ENCODE measurements around the gene TNNT2. TPM values are rescaled to one million over a fixed set of nuclear protein-coding genes. Genes with fewer than 3 reads are reported as not detected.

The TNNT2 gene
- polyA plus RNA-seq, 5 donors = 2.9 to 40.9 (median 4.8) TPM

- DNase-seq = no peak
Measured at GRCh38 chr1:201403359-201403758, 25.9 kb upstream of the TNNT2 start.

- no peak for DNase-seq
Measured at GRCh38 chr1:201401700-201402099, 24.2 kb upstream of the TNNT2 start.

GRCh38 chr1:201400852-201401230, 23.4 kb upstream of the TNNT2 start:
- DNase-seq = no peak

- no peak for DNase-seq
Measured at GRCh38 chr1:201400212-201400851, 22.9 kb upstream of the TNNT2 start.

GRCh38 chr1:201399352-201400126, 22.1 kb upstream of the TNNT2 start:
- DNase-seq = peak; percentile 48 to 50

- DNase-seq = no peak
Measured at GRCh38 chr1:201399018-201399351, 21.5 kb upstream of the TNNT2 start, which contains the start of gene LAD1. LAD1 (minus strand) TSS chr1:201399324; CDS start chr1:201399306, 18 bp downstream.

- no peak for DNase-seq
Measured at GRCh38 chr1:201397675-201398074, 20.2 kb upstream of the TNNT2 start.

- no peak for DNase-seq
Measured at GRCh38 chr1:201396861-201397464, 19.5 kb upstream of the TNNT2 start.

GRCh38 chr1:201395936-201396335, 18.5 kb upstream of the TNNT2 start:
- DNase-seq = no peak

- DNase-seq = no peak
Measured at GRCh38 chr1:201394591-201394990, 17.1 kb upstream of the TNNT2 start.

- DNase-seq = no peak
Measured at GRCh38 chr1:201393076-201393475, 15.6 kb upstream of the TNNT2 start.

GRCh38 chr1:201391651-201392511, 14.4 kb upstream of the TNNT2 start:
- no peak for DNase-seq

- no peak for DNase-seq
Measured at GRCh38 chr1:201391225-201391624, 13.7 kb upstream of the TNNT2 start.

GRCh38 chr1:201389051-201389450, 11.6 kb upstream of the TNNT2 start:
- DNase-seq = no peak

GRCh38 chr1:201386208-201386607, 8.7 kb upstream of the TNNT2 start:
- no peak for DNase-seq

GRCh38 chr1:201385299-201385891, 7.9 kb upstream of the TNNT2 start:
- no peak for DNase-seq

GRCh38 chr1:201384406-201384782, 6.9 kb upstream of the TNNT2 start:
- DNase-seq = no peak

- no peak for DNase-seq
Measured at GRCh38 chr1:201383647-201384405, 6.3 kb upstream of the TNNT2 start.

GRCh38 chr1:201381130-201381529, 3.6 kb upstream of the TNNT2 start:
- peak; percentile 75 to 76 for DNase-seq

- DNase-seq = no peak
Measured at GRCh38 chr1:201379733-201380242, 2.3 kb upstream of the TNNT2 start.

- DNase-seq = no peak
Measured at GRCh38 chr1:201378804-201379203, 1.3 kb upstream of the TNNT2 start.
